Middle frontal gyrus (tissue), 1 donor: Measurements from ENCODE around the gene CNPY1.
"Not testable (repeated sequence)": the region's sequence is repeated elsewhere in the genome, so short reads cannot be mapped to it uniquely, and the experiment has no call there.

Experiments
- DNase-seq: peaks from one replicate; pipeline ENCODE4 v3.0.0-alpha.2; 2015; ENCODE audit warnings: low spot score; ENCODE audit errors: extremely low spot score

The CNPY1 gene

GRCh38 chr7:155546449-155546848 is at the start of gene CNPY1:
Gene CNPY1, minus strand, starts transcription at chr7:155546559. Its CDS starts 630 bp downstream, at chr7:155545929.
- DNase-seq = not testable (repeated sequence)

GRCh38 chr7:155594961-155595366 is 48.6 kb upstream of the CNPY1 start:
- no peak for DNase-seq

DNA sequence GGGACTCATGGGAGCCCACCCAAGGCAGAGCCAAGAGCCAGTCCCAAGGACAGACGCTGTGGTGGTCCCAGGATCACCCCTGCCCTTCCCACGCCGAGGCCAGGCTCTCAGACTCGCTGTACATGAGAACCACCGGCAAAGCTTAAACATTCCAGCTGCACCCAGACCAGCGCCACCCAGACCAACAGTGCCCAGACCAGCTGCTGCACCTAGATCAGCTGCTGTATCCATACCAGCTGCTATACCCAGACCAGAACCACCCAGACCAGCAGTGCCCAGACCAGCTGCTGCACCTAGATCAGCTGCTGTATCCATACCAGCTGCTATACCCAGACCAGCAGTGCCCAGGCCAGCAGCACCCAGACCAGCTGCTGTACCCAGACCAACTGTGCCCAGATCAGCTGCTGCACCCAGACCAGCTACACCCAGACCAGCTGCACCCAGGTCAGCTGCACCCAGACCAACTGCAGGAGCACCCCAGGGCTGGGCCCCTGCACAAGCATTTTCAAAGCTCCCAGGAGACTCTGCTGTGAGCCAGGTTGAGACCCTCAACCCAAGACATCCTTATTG is 47.9 kb upstream of the CNPY1 start:
- no peak for DNase-seq

- no peak for DNase-seq
These were observed 47.3 kb upstream of the CNPY1 start for GRCh38 chr7:155593461-155594162.

GRCh38 chr7:155591055-155591775 is 44.9 kb upstream of the CNPY1 start:
- DNase-seq = no peak

DNA sequence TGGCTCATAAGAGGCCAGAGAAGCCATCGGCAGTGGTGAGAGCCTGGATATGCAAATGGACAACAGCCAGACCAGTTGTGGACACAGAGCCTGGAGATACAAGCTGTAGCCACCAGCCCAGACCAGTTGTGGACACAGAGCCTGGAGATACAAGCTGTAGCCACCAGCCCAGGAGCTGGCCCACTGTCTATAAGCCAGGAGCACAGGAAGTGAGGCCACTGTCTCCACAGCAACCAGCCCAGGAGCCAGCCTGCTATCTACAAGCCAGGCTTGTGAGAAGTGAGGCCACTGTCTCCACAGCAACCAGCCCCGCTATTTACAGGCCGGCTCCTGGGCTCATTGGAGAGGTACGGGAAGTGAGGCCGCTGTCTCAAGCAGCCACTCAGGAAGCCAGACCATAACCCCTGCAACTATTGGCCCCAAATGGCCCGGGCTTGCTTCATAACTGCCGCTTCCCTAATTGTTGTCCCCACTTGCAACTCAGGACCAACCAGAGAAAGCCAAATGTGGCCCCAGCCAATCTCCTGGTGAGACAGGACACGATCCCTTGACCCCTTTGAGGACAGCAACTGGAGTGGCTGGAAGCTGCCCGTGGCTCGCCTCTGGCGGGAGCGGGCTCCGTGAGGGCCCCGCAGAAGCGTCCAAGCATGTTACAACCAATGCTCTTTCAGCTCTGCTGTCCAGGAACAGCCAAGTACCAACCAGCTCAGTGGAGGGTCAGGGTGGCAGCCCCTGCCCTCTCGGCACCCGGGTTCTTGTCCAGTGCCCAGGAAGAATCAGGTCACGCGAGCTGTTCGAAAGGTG is 44.1 kb upstream of the CNPY1 start:
- peak; percentile 20 for DNase-seq

GRCh38 chr7:155589001-155589980 is 42.9 kb upstream of the CNPY1 start:
- DNase-seq = no peak

- no peak for DNase-seq
These were observed 42.2 kb upstream of the CNPY1 start for GRCh38 chr7:155588468-155588998.

- no peak for DNase-seq
These were observed 41.1 kb upstream of the CNPY1 start for GRCh38 chr7:155587486-155587885.

GRCh38 chr7:155586843-155587440 is 40.6 kb upstream of the CNPY1 start:
- no peak for DNase-seq

DNA sequence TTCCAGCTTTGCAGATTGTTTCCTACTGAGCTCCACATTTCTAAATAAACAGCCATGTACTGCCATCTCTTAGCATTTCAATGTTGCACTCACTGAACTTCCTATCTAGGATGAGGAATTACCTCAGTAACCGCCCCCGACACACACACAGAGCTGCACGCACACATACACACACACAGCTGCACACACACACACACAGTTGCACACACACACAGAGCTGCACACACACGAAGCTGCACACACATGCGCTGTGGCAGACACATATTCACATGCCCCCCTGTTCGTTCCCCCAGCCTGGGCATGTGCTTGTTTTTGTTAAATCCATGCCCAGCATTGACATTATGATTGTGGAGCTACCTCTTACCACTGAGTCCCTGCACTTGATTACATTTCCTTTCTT is 39.6 kb upstream of the CNPY1 start:
- no peak for DNase-seq

- DNase-seq = no peak
These were observed 39.2 kb upstream of the CNPY1 start for GRCh38 chr7:155585532-155585895.

- DNase-seq = no peak
These were observed 38.6 kb upstream of the CNPY1 start for GRCh38 chr7:155584763-155585531.

- no peak for DNase-seq
These were observed 37.9 kb upstream of the CNPY1 start for GRCh38 chr7:155584261-155584660.

- DNase-seq = no peak
These were observed 37.3 kb upstream of the CNPY1 start for GRCh38 chr7:155583636-155584035.

DNA sequence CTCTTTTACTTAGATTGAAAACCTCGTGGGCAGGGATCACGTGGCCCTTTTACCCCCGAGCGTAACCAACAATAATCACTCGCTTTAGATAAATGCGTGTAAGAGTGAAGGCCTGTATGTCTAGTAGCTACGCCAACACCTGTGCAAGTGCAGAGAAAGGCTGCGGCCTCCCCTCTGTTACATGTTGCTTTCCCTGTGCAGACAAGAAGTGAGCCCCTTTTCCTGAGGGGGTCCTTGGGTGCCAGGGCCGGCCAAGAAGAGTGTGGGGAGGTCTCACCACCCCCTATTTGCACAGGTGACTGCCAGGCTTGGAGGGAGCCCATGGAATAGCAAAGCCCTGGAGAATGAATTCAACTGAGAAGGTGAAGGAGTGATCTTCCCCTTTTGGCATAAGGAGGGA is 35.6 kb upstream of the CNPY1 start:
- DNase-seq = no peak

GRCh38 chr7:155581107-155581830 is 34.9 kb upstream of the CNPY1 start:
- DNase-seq = no peak

DNA sequence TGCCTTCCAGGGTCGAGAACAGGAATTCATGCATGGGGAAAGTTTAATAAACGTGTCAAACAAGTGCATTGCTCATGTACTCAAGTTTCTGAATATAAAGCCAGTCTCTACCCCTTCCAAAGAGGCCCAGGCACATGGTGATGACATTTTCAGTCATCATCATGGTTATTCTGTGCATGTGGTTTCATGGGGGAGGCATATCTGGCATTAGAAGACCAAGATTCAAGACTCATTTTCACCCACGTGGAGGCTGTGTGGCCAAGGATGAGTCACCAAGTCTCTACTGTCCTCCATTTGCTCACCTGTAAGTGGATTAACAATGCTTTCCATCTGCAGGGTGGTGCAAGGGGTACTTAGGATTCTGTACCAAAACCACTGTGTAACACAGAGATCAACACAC is 34.0 kb upstream of the CNPY1 start:
- no peak for DNase-seq

GRCh38 chr7:155579565-155579964 is 33.2 kb upstream of the CNPY1 start:
- DNase-seq = no peak
